Mesendoderm (in vitro differentiated cells): Measurements from ENCODE around the gene TTYH2.

Experiments
- DNase-seq: peaks from one replicate; pipeline ENCODE4 v3.0.0; 2013
- H2AK5ac ChIP-seq: 2 replicates; pipeline ENCODE4 v1.6.1; 2013; ENCODE audit warnings: low read length, inconsistent platforms
- H2BK120ac ChIP-seq: 2 replicates; pipeline ENCODE4 v1.6.1; 2013; ENCODE audit warnings: low read depth, mild to moderate bottlenecking, low read length, moderate library complexity, mixed read lengths
- H2BK15ac ChIP-seq: replicated peaks from 2 replicates; pipeline ENCODE4 v1.6.1; 2013; ENCODE audit warnings: low read depth, mild to moderate bottlenecking, moderate library complexity
- H2BK5ac ChIP-seq: 2 replicates; pipeline ENCODE4 v1.6.1; 2013; ENCODE audit warnings: low read length, inconsistent platforms
- H3K18ac ChIP-seq: 2 replicates; pipeline ENCODE4 v1.6.1; 2013; ENCODE audit warnings: mild to moderate bottlenecking, low read length, mixed read lengths
- H3K23ac ChIP-seq: one replicate; pipeline ENCODE4 v1.6.1; 2013; ENCODE audit warnings: low read length
- H3K27ac ChIP-seq: 2 replicates; pipeline ENCODE4 v1.5.1; 2013; ENCODE audit warnings: low read depth, mild to moderate bottlenecking, inconsistent platforms, low read length, moderate library complexity
- H3K27me3 ChIP-seq: 2 replicates; pipeline ENCODE4 v1.6.1; 2013; ENCODE audit warnings: low read length, control low read depth, mild to moderate bottlenecking, inconsistent platforms; ENCODE audit not compliant: insufficient read depth, poor library complexity
- H3K36me3 ChIP-seq: 2 replicates; pipeline ENCODE4 v1.6.1; 2013; ENCODE audit warnings: low read length, inconsistent platforms; ENCODE audit not compliant: control insufficient read depth, insufficient read depth
- H3K4ac ChIP-seq: one replicate; pipeline ENCODE4 v1.6.1; 2013; ENCODE audit warnings: low read depth, mild to moderate bottlenecking, low read length, moderate library complexity
- H3K4me1 ChIP-seq: 2 replicates; pipeline ENCODE4 v1.6.1; 2013; ENCODE audit warnings: low read depth, low read length, inconsistent platforms; ENCODE audit not compliant: control insufficient read depth
- H3K4me2 ChIP-seq: 2 replicates; pipeline ENCODE4 v1.6.1; 2013; ENCODE audit warnings: low read length
- H3K4me3 ChIP-seq: 2 replicates; pipeline ENCODE4 v1.5.1; 2013; ENCODE audit warnings: mild to moderate bottlenecking, low read length
- H3K56ac ChIP-seq: one replicate; pipeline ENCODE4 v1.6.1; 2013; ENCODE audit warnings: low read length
- H3K79me1 ChIP-seq: 2 replicates; pipeline ENCODE4 v1.6.1; 2013; ENCODE audit warnings: low read length, inconsistent platforms
- H3K79me2 ChIP-seq: 2 replicates; pipeline ENCODE4 v1.6.1; 2013; ENCODE audit warnings: mild to moderate bottlenecking, low read length; ENCODE audit not compliant: control insufficient read depth, insufficient read depth
- H3K9ac ChIP-seq: 2 replicates; pipeline ENCODE4 v1.6.1; 2013; ENCODE audit warnings: low read length, inconsistent platforms
- H4K5ac ChIP-seq: one replicate; pipeline ENCODE4 v1.6.1; 2013; ENCODE audit warnings: low read length
- H4K8ac ChIP-seq: one replicate; pipeline ENCODE4 v1.6.1; 2013; ENCODE audit warnings: low read depth, mild to moderate bottlenecking, control low read depth, low read length, moderate library complexity
- WGBS: extraction: QIAGEN DNeasy Blood & Tissue Kit; methylation state at CpG from one replicate; pipeline ENCODE4 v1.1.7; 2013; ENCODE audit warnings: low lambda C conversion rate, missing lambda C conversion rate; ENCODE audit not compliant: insufficient coverage; ENCODE audit errors: extremely low coverage; 5-methylcytosine and 5-hydroxymethylcytosine counted together

Gene TTYH2

DNA sequence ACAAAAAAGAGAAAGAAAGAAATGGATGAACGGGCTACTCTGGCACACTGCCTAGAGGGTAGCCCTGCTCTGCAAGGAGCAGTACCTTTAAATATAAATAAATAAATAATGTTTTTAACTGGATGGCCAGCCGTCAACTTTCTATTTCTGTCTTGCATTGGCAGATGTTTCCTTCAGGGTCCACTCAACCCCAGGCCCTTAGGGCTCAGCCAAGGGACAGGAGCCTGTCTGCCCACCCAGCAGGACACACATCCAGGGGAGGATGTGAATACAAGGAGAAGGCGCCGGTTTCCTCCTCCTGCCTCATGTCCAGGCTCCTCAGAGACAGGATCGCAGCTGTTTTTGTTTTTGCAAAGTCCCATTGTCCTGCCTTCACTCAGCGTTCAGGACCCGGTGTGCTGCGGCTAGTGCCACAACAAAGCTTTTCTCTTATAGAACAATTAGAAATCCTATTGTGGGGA lies 22.6 kb downstream of the TTYH2 start:
- no peak overlapping the region for H3K4me2 ChIP-seq
- H4K8ac ChIP-seq, result no peak overlapping the region

DNA sequence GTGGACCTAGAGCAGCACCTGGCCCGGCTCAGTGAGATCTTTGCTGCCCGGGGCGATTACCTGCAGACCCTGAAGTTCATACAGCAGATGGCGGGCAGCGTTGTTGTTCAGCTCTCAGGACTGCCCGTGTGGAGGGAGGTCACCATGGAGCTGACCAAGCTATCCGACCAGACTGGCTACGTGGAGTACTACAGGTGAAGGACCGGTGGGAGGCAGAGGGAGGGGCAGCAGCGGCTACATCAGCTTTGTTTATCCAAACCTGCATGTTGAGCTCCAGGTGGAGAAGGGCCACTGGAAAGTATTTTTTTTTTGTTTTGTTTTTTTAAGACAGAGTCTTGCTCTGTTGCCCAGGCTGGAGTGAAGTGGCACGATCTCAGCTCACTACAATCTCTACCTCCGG lies 23.9 kb downstream of the TTYH2 start:
- Histone ChIP-seq H3K27ac (no peak overlapping the region), H3K79me1 (no peaks in the 10 kb centered on the region), H3K27me3 (no peaks in the 10 kb centered on the region), H2AK5ac (no peak overlapping the region), H3K4me3 (no peak overlapping the region), H3K18ac (no peak overlapping the region), H4K5ac (no peak overlapping the region), H3K4ac (no peak overlapping the region), H3K4me1 (no peaks in the 10 kb centered on the region), H3K4me2 (no peak overlapping the region), H3K9ac (no peak overlapping the region), H3K36me3 (no peaks in the 10 kb centered on the region), H3K56ac (no peak overlapping the region), H3K79me2 (no peaks in the 10 kb centered on the region), H3K23ac (no peak overlapping the region), H4K8ac (no peak overlapping the region), H2BK15ac (no peak overlapping the region), H2BK5ac (no peak overlapping the region), H2BK120ac (no peak overlapping the region)
- no CpG with 5 or more reads among the region's 12 CpGs for WGBS
- no peak for DNase-seq

More for the DNA sequence above, 22.6 kb downstream of the TTYH2 start:
- Histone ChIP-seq H3K4me3 (no peak overlapping the region), H4K5ac (no peak overlapping the region), H3K4ac (no peak overlapping the region), H3K79me2 (no peaks in the 10 kb centered on the region), H3K23ac (no peak overlapping the region), H3K36me3 (no peaks in the 10 kb centered on the region), H2BK15ac (no peak overlapping the region), H2BK120ac (no peak overlapping the region), H2BK5ac (no peak overlapping the region), H3K27me3 (no peaks in the 10 kb centered on the region), H3K4me1 (no peaks in the 10 kb centered on the region), H3K18ac (no peak overlapping the region), H3K79me1 (no peaks in the 10 kb centered on the region), H2AK5ac (no peak overlapping the region), H3K27ac (no peak overlapping the region), H3K56ac (no peak overlapping the region), H3K9ac (no peak overlapping the region)
- whole genome bisulfite sequencing, result no CpG with 5 or more reads among the region's 8 CpGs
- no peak for DNase-seq

DNA sequence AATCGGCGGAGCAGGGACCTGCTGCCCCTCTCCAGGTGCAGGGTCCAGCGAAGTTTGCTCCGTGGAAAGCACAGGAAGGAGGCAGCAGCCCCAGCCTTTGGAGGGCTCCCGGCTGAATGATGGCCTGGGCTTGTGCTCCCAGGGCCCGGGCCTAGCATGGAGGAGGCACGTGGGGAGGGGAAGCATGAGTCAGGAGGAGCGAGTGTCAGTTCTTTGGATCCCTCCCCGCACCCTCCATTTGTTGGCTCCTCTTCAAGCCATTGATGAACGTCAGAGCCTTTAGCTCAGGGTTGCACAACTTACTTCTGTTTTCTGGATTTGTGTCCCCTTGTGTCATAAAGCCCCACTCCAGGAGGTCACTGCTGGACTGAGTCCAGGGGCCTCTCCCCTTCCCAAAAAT lies 25.8 kb downstream of the TTYH2 start:
- Histone ChIP-seq H3K4ac (no peak overlapping the region), H3K4me3 (no peak overlapping the region), H3K27ac (no peak overlapping the region), H2BK5ac (no peak overlapping the region), H3K27me3 (no peaks in the 10 kb centered on the region), H4K5ac (no peak overlapping the region), H3K4me1 (no peaks in the 10 kb centered on the region), H3K18ac (no peak overlapping the region), H3K9ac (no peak overlapping the region), H2BK15ac (no peak overlapping the region), H4K8ac (no peak overlapping the region), H3K4me2 (no peak overlapping the region), H2AK5ac (no peak overlapping the region), H3K36me3 (no peaks in the 10 kb centered on the region), H3K79me2 (no peaks in the 10 kb centered on the region), H3K23ac (no peak overlapping the region), H3K56ac (no peak overlapping the region), H3K79me1 (no peaks in the 10 kb centered on the region), H2BK120ac (no peak overlapping the region)
- no peak for DNase-seq
- no CpG with 5 or more reads among the region's 10 CpGs for WGBS

DNA sequence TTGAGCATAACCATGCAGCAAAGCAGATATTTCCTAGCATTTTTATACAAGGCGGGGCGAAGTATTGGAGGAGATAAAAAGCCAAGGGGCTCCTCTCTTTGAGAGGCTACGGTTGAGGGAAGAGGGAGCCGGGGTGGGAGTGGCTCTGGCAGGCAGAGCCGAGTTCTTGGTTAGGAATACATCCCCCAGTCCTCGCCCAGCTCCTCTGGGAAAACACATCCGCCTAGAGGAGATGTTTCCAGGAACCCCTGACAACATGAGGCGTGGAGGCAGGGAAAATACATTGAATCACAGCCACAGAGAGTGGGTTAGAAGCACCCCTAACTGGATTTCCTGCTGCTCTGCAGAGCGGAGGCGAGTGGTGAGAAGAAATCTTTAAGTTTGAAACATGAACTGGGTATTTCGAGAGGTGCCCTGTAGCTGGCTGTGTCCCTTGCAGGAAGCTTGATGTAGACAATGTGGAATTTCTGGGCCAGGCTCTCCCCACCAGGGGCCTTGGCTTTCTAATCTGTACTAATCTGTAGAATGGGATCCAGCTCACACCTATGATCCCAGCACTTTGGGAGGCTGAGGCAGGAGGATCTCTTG lies 27.3 kb downstream of the TTYH2 start:
- peak; percentile 29 for DNase-seq
- no peak overlapping the region for H3K9ac ChIP-seq
- H2BK5ac ChIP-seq, result no peak overlapping the region
- H3K4me3 ChIP-seq, result no peak overlapping the region
- H2AK5ac ChIP-seq, result no peak overlapping the region
- no peaks in the 10 kb centered on the region for H3K79me1 ChIP-seq
- H3K23ac ChIP-seq, result no peak overlapping the region
- H3K27me3 ChIP-seq, result no peaks in the 10 kb centered on the region
- no peak overlapping the region for H3K27ac ChIP-seq
- H4K5ac ChIP-seq, result no peak overlapping the region
- H3K79me2 ChIP-seq, result no peaks in the 10 kb centered on the region
- no peak overlapping the region for H3K18ac ChIP-seq
- no peak overlapping the region for H4K8ac ChIP-seq
- peaks cover 1% of the 10 kb centered on the region for H3K4me1 ChIP-seq
- no peak overlapping the region for H2BK120ac ChIP-seq
- H3K4ac ChIP-seq, result no peak overlapping the region
- no peaks in the 10 kb centered on the region for H3K36me3 ChIP-seq
- no peak overlapping the region for H3K4me2 ChIP-seq
- no peak overlapping the region for H2BK15ac ChIP-seq
- H3K56ac ChIP-seq, result no peak overlapping the region
- WGBS, result no CpG with 5 or more reads among the region's 11 CpGs

DNA sequence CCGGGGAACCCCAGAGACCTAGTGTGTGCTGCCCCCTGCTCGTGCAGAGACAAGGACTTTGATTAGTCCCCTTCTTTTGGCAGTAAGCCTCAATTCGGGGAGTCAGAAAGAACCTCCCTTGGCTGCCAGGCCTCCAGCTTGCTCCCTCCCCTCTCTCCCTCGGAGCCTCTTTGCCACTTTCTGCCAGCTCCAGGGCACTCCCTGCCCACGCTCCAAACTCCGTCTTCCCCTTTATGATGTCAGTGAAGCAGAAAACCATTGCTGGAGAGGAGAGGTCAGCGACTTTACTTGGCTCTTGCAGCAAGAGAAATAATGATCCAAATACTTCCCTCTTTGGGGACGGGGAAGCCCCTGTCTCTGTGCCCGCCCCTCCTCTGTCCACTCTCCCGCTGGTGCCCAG lies 28.1 kb downstream of the TTYH2 start:
- H3K79me2 ChIP-seq, result no peaks in the 10 kb centered on the region
- no peak overlapping the region for H3K18ac ChIP-seq
- H4K5ac ChIP-seq, result no peak overlapping the region
- H3K27me3 ChIP-seq, result no peaks in the 10 kb centered on the region
- H3K56ac ChIP-seq, result no peak overlapping the region
- no peak overlapping the region for H3K4me2 ChIP-seq
- H4K8ac ChIP-seq, result no peak overlapping the region
- no peak overlapping the region for H3K9ac ChIP-seq
- H3K4me3 ChIP-seq, result no peak overlapping the region
- no peak for DNase-seq
- no peaks in the 10 kb centered on the region for H3K79me1 ChIP-seq
- no peaks in the 10 kb centered on the region for H3K36me3 ChIP-seq
- no peak overlapping the region for H2AK5ac ChIP-seq
- no peak overlapping the region for H2BK5ac ChIP-seq
- no peak overlapping the region for H3K23ac ChIP-seq
- no peak overlapping the region for H2BK15ac ChIP-seq
- no peak overlapping the region for H2BK120ac ChIP-seq
- no peak overlapping the region for H3K27ac ChIP-seq
- H3K4me1 ChIP-seq, result peaks cover 3% of the 10 kb centered on the region
- no peak overlapping the region for H3K4ac ChIP-seq
- no CpG with 5 or more reads among the region's 10 CpGs for WGBS

DNA sequence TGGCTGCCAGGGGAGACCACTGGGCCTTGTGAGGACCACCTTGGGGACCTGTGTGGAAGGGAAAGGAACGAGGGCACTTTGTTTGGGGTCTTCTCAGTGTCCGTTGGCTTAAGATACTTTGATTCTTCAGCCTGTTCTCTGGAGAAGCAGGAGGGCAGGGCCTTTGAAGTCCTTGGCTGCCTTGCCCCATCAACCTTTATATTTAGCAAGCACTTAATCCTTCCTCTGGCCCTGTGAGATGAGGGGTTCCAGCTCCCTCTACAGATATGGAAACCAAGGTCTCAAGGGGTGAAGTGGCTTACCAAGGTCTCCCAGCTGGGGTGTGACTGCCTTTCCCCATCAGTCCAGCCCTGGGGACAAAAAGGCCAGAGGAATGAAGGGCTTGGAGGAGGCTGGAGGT lies 28.5 kb downstream of the TTYH2 start:
- H3K4me1 ChIP-seq, result peaks cover 3% of the 10 kb centered on the region
- H4K8ac ChIP-seq, result no peak overlapping the region
- H3K4me2 ChIP-seq, result no peak overlapping the region
- no peak overlapping the region for H3K4ac ChIP-seq
- no CpG with 5 or more reads among the region's 2 CpGs for WGBS
- H3K23ac ChIP-seq, result no peak overlapping the region
- no peaks in the 10 kb centered on the region for H3K79me1 ChIP-seq
- H2BK120ac ChIP-seq, result no peak overlapping the region
- H3K36me3 ChIP-seq, result no peaks in the 10 kb centered on the region
- no peak overlapping the region for H3K27ac ChIP-seq
- no peak overlapping the region for H3K18ac ChIP-seq
- H3K4me3 ChIP-seq, result no peak overlapping the region
- H2AK5ac ChIP-seq, result no peak overlapping the region
- DNase-seq, result no peak
- no peaks in the 10 kb centered on the region for H3K79me2 ChIP-seq
- no peaks in the 10 kb centered on the region for H3K27me3 ChIP-seq
- H3K56ac ChIP-seq, result no peak overlapping the region
- no peak overlapping the region for H3K9ac ChIP-seq
- H4K5ac ChIP-seq, result no peak overlapping the region
- H2BK15ac ChIP-seq, result no peak overlapping the region
- no peak overlapping the region for H2BK5ac ChIP-seq
